ENCODE data around the gene TMEM144.
"Not testable (repeated sequence)": the region's sequence is repeated elsewhere in the genome, so short reads cannot be mapped to it uniquely, and the experiment has no call there.

Gene TMEM144

GRCh38 chr4:158234671-158235070 is 24.4 kb downstream of the TMEM144 start:
- DNase-seq (ENCODE audit: low read depth in 2 of 3, low spot score in 2 of 3), result no peak

- DNase-seq (ENCODE audit: low read depth in 2 of 3, low spot score in 2 of 3), result no peak
These were observed 26.2 kb downstream of the TMEM144 start for GRCh38 chr4:158236304-158237030.

- DNase-seq (ENCODE audit: low read depth in 2 of 3, low spot score in 2 of 3), result no peak
These were observed 28.3 kb downstream of the TMEM144 start for GRCh38 chr4:158238575-158238974.

GRCh38 chr4:158239196-158239595 is 28.9 kb downstream of the TMEM144 start:
- DNase-seq (ENCODE audit: low read depth in 2 of 3, low spot score in 2 of 3), result no peak

GRCh38 chr4:158243071-158243470 is 32.8 kb downstream of the TMEM144 start:
- DNase-seq (ENCODE audit: low read depth in 2 of 3, low spot score in 2 of 3), result no peak

- no peak for DNase-seq (ENCODE audit: low read depth in 2 of 3, low spot score in 2 of 3)
These were observed 40.0 kb downstream of the TMEM144 start for GRCh38 chr4:158250321-158250720.

- no peak for DNase-seq (ENCODE audit: low read depth in 2 of 3, low spot score in 2 of 3)
These were observed 43.2 kb downstream of the TMEM144 start for GRCh38 chr4:158253350-158253980.

- no peak for DNase-seq (ENCODE audit: low read depth in 2 of 3, low spot score in 2 of 3)
These were observed 44.0 kb downstream of the TMEM144 start for GRCh38 chr4:158254292-158254691.

GRCh38 chr4:158255727-158256324 is 45.5 kb downstream of the TMEM144 start:
- no peak for DNase-seq (ENCODE audit: low read depth in 2 of 3, low spot score in 2 of 3)

- DNase-seq (ENCODE audit: low read depth in 2 of 3, low spot score in 2 of 3), result no peak
These were observed 49.8 kb downstream of the TMEM144 start for GRCh38 chr4:158259955-158260575.

GRCh38 chr4:158261480-158261879 is 51.2 kb downstream of the TMEM144 start:
- DNase-seq (ENCODE audit: low read depth in 2 of 3, low spot score in 2 of 3), result no peak

- DNase-seq (ENCODE audit: low read depth in 2 of 3, low spot score in 2 of 3), result no peak
These were observed 58.3 kb downstream of the TMEM144 start for GRCh38 chr4:158268553-158268952.

GRCh38 chr4:158274636-158275035 is 64.3 kb downstream of the TMEM144 start:
- DNase-seq (ENCODE audit: low read depth in 2 of 3, low spot score in 2 of 3), result no peak

GRCh38 chr4:158277558-158277957 is 67.3 kb downstream of the TMEM144 start:
- no peak for DNase-seq (ENCODE audit: low read depth in 2 of 3, low spot score in 2 of 3)

GRCh38 chr4:158279052-158279451 is 68.8 kb downstream of the TMEM144 start:
- not testable (repeated sequence) for DNase-seq (ENCODE audit: low read depth in 2 of 3, low spot score in 2 of 3)

- DNase-seq (ENCODE audit: low read depth in 2 of 3, low spot score in 2 of 3), result no peak
These were observed 70.6 kb downstream of the TMEM144 start for GRCh38 chr4:158280856-158281255.

- DNase-seq (ENCODE audit: low read depth in 2 of 3, low spot score in 2 of 3), result no peak
These were observed 72.0 kb downstream of the TMEM144 start for GRCh38 chr4:158282252-158282651.

- DNase-seq (ENCODE audit: low read depth in 2 of 3, low spot score in 2 of 3), result no peak
These were observed 75.3 kb downstream of the TMEM144 start for GRCh38 chr4:158285429-158286216.

- no peak for DNase-seq (ENCODE audit: low read depth in 2 of 3, low spot score in 2 of 3)
These were observed 80.6 kb downstream of the TMEM144 start for GRCh38 chr4:158290912-158291311.

- DNase-seq (ENCODE audit: low read depth in 2 of 3, low spot score in 2 of 3), result no peak
These were observed 81.2 kb downstream of the TMEM144 start for GRCh38 chr4:158291334-158292055.

GRCh38 chr4:158292156-158292555 is 81.9 kb downstream of the TMEM144 start:
- no peak for DNase-seq (ENCODE audit: low read depth in 2 of 3, low spot score in 2 of 3)

Data from activated CD8-positive, alpha-beta memory T cell treated with anti-CD3 and anti-CD28 coated beads for 48 hours (primary cell).